RWPE2 (cell line): Measurements from ENCODE around the gene NPLOC4.

ENCODE experiments used
- ATAC-seq: fragments of 200-7000 bp; cut with Tn5 transposase; 3 replicates; pipeline ENCODE4 v1.9.1; 2021; ENCODE audit warnings: low read depth
- DNase-seq: peaks from one replicate; pipeline ENCODE4 v3.0.0-alpha.2; 2020; ENCODE audit warnings: low spot score
- H3K27ac ChIP-seq: fragments of 450-650 bp; 2 replicates; pipeline ENCODE4 v1.5.1; 2017; ENCODE audit warnings: mild to moderate bottlenecking; ENCODE audit not compliant: poor library complexity, severe bottlenecking
- H3K27me3 ChIP-seq: fragments of 250-450 bp; sonication (Bioruptor Pico); 2 replicates; pipeline ENCODE4 v1.5.1; 2021; ENCODE audit warnings: mild to moderate bottlenecking, moderate library complexity; ENCODE audit not compliant: insufficient read depth, poor library complexity, severe bottlenecking
- H3K36me3 ChIP-seq: fragments of 250-450 bp; sonication (Bioruptor Pico); 2 replicates; pipeline ENCODE4 v1.5.1; 2020; ENCODE audit warnings: low read depth, mild to moderate bottlenecking, moderate library complexity
- H3K4me1 ChIP-seq: fragments of 250-450 bp; sonication (Bioruptor Pico); 2 replicates; pipeline ENCODE4 v1.5.1; 2021; ENCODE audit warnings: mild to moderate bottlenecking, moderate library complexity; ENCODE audit not compliant: insufficient read depth, poor library complexity, severe bottlenecking
- H3K4me3 ChIP-seq: fragments of 250-450 bp; sonication (Bioruptor Pico); 2 replicates; pipeline ENCODE4 v1.5.1; 2021; ENCODE audit warnings: mild to moderate bottlenecking, moderate library complexity; ENCODE audit not compliant: severe bottlenecking
- H3K9me3 ChIP-seq: fragments of 250-450 bp; sonication (Bioruptor Pico); 2 replicates; pipeline ENCODE4 v1.5.1; 2021; ENCODE audit warnings: mild to moderate bottlenecking, moderate library complexity; ENCODE audit not compliant: severe bottlenecking
- TF ChIP-seq, protein P1 (sequence below): fragments of 450-650 bp; IDR thresholded peaks from one replicate; pipeline ENCODE4 v1.5.1; 2017; ENCODE audit warnings: mild to moderate bottlenecking, moderate library complexity; ENCODE audit not compliant: poor library complexity, severe bottlenecking

Gene NPLOC4

DNA sequence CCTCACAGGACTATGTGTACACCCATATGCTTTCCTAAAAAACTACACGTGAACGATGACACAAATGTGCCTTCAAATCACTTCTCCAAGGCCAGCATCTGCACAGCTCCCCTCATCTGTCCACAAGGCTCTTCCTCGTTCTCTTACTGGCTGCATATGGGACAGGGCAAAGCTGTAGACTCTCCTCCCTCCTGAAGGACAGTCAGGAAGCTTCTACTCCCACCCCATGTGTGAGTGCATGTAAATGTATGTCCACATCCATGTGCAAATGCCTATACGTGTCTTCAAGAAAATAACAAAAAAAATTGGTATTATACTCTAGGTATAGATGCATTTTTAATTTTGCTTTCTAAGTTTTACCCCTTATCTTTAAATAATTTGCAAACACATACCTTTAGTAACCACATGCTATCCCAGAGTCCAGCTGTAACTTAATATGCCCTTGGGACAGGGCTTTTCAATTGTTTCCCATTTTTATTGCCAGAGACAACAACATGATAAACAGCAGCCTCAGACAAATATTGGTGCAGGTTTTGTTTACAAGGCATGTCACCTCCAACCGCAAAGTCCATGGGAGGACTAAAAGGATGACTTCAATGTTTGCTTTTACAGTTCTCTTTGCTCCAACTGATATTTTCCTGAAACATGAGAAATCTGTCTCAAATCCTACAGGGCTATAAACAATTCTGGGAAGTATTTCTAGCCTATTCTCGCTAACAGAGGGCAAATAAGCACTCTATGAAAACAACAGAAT is 53.1 kb downstream of the NPLOC4 start:
- TF ChIP-seq, protein P1, sequence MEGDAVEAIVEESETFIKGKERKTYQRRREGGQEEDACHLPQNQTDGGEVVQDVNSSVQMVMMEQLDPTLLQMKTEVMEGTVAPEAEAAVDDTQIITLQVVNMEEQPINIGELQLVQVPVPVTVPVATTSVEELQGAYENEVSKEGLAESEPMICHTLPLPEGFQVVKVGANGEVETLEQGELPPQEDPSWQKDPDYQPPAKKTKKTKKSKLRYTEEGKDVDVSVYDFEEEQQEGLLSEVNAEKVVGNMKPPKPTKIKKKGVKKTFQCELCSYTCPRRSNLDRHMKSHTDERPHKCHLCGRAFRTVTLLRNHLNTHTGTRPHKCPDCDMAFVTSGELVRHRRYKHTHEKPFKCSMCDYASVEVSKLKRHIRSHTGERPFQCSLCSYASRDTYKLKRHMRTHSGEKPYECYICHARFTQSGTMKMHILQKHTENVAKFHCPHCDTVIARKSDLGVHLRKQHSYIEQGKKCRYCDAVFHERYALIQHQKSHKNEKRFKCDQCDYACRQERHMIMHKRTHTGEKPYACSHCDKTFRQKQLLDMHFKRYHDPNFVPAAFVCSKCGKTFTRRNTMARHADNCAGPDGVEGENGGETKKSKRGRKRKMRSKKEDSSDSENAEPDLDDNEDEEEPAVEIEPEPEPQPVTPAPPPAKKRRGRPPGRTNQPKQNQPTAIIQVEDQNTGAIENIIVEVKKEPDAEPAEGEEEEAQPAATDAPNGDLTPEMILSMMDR: no peak
- no peaks in the 10 kb centered on the region for H3K27me3 ChIP-seq
- DNase-seq: no peak
- H3K4me3 ChIP-seq: no peak overlapping the region
- no peak overlapping the region for H3K27ac ChIP-seq
- H3K36me3 ChIP-seq: peaks cover 72% of the 10 kb centered on the region
- no peak for ATAC-seq
- H3K4me1 ChIP-seq: peaks cover 2% of the 10 kb centered on the region
- no peaks in the 10 kb centered on the region for H3K9me3 ChIP-seq

DNA sequence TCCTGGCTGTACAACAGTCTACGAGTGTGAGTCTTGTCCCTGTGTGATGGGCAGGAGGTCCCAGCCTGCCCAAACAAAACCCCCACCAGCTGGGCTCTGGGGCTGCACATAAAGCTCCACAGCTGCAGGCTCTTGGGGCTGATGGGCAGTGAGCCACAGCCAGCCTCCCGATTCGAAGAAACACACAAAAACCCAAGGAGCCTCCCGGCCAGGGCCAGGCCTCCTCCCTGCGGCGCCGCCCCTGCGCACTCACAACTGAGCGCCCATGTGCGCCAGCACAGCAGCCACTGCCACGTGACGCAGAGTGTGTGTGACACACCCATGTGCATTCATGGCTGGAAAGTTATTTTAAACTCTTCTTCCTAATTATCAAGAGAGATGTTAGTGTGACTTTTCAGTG is 54.2 kb downstream of the NPLOC4 start:
- H3K4me3 ChIP-seq: no peak overlapping the region
- H3K4me1 ChIP-seq: peaks cover 12% of the 10 kb centered on the region
- H3K27me3 ChIP-seq: no peaks in the 10 kb centered on the region
- H3K36me3 ChIP-seq: peaks cover 69% of the 10 kb centered on the region
- DNase-seq (no peak), ATAC-seq (no peak)
- H3K9me3 ChIP-seq: no peaks in the 10 kb centered on the region
- H3K27ac ChIP-seq: no peak overlapping the region
- TF ChIP-seq, protein P1: no peak

DNA sequence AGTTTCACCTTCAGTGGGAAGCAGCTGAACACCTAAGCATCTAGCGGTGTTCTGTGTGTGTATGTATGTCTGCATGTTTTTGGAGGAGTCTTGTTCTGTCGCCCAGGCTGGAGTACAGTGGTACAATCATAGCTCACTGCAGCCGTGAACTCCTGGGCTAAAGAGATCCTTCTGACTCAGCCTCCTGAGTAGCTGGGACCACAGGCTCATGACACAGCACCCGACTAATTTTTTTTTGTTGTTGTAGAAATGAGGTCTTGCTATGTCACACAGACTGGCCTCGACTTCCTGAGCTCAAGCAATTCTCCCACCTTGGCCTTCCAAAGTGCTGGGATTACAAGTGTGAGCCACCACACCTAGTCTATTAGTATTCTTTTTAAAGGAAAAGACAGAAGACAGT is 54.6 kb downstream of the NPLOC4 start:
- ATAC-seq (no peak), DNase-seq (no peak)
- H3K4me1 ChIP-seq: peaks cover 16% of the 10 kb centered on the region
- no peak overlapping the region for H3K27ac ChIP-seq
- no peak overlapping the region for H3K4me3 ChIP-seq
- H3K27me3 ChIP-seq: no peaks in the 10 kb centered on the region
- TF ChIP-seq, protein P1: no peak
- peaks cover 67% of the 10 kb centered on the region for H3K36me3 ChIP-seq
- H3K9me3 ChIP-seq: no peaks in the 10 kb centered on the region

DNA sequence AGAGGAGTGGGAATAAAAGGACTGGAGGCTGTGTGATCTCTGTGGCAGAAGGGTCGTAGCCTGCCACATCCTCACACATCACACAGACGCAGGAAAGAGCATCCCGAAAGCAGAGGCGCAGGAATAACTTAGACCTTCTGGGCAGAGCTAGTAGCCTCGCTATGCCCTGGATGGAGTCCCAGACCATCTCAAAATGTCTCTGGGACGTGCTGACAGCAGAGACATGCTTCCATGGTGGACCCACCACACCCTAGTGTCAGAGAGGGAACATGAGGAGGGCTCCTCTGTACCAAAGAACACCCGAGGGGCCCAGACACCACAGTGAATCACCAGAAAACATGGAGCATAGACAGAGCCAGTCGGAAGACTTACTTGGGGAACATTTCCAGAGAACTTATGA is 55.2 kb downstream of the NPLOC4 start:
- Histone ChIP-seq H3K27me3 (no peaks in the 10 kb centered on the region), H3K27ac (no peak overlapping the region), H3K36me3 (peaks cover 61% of the 10 kb centered on the region), H3K4me3 (no peak overlapping the region), H3K4me1 (peaks cover 22% of the 10 kb centered on the region), H3K9me3 (no peaks in the 10 kb centered on the region)
- TF ChIP-seq, protein P1: no peak
- no peak for DNase-seq
- ATAC-seq: no peak

DNA sequence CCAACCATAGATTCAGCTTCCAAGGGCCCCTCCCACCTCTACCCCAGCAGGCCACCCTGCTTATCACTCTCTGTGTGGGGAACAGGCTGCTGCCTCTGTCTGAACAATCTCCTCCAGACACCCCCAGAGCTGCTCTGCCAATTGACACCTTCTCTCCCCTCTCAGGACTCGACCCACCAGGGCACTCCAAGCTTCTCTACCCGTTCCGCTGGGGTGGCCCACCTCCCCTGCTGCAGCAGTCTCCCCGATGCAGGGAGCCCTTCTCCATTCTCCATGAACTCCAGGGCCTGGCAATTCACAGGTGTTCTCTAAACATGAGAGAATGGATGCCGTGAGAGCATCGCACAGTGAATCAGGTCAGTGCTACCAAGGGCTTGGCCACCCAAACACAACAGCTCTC is 56.4 kb downstream of the NPLOC4 start:
- H3K36me3 ChIP-seq: peaks cover 58% of the 10 kb centered on the region
- TF ChIP-seq, protein P1: no peak
- ATAC-seq (no peak), DNase-seq (no peak)
- H3K9me3 ChIP-seq: no peaks in the 10 kb centered on the region
- H3K4me1 ChIP-seq: peaks cover 32% of the 10 kb centered on the region
- H3K27ac ChIP-seq: peak overlapping the region; percentile 92
- no peaks in the 10 kb centered on the region for H3K27me3 ChIP-seq
- H3K4me3 ChIP-seq: no peak overlapping the region
